ENCODE results near the gene LEPR.

- no peak for TF ChIP-seq POLR2AphosphoS5 (IDR thresholded peaks at IDR 0.05; ENCODE audit: low read depth, low read length)
- TF ChIP-seq CTCF (IDR thresholded peaks at IDR 0.05) = no peak
- TF ChIP-seq, protein P1, sequence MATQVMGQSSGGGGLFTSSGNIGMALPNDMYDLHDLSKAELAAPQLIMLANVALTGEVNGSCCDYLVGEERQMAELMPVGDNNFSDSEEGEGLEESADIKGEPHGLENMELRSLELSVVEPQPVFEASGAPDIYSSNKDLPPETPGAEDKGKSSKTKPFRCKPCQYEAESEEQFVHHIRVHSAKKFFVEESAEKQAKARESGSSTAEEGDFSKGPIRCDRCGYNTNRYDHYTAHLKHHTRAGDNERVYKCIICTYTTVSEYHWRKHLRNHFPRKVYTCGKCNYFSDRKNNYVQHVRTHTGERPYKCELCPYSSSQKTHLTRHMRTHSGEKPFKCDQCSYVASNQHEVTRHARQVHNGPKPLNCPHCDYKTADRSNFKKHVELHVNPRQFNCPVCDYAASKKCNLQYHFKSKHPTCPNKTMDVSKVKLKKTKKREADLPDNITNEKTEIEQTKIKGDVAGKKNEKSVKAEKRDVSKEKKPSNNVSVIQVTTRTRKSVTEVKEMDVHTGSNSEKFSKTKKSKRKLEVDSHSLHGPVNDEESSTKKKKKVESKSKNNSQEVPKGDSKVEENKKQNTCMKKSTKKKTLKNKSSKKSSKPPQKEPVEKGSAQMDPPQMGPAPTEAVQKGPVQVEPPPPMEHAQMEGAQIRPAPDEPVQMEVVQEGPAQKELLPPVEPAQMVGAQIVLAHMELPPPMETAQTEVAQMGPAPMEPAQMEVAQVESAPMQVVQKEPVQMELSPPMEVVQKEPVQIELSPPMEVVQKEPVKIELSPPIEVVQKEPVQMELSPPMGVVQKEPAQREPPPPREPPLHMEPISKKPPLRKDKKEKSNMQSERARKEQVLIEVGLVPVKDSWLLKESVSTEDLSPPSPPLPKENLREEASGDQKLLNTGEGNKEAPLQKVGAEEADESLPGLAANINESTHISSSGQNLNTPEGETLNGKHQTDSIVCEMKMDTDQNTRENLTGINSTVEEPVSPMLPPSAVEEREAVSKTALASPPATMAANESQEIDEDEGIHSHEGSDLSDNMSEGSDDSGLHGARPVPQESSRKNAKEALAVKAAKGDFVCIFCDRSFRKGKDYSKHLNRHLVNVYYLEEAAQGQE (IDR thresholded peaks at IDR 0.05; ENCODE audit: insufficient read depth in 1 of 2, low read depth in 2 of 2, low read length in 1 of 2) = no peak
Measured at GRCh38 chr1:65386439-65386838, 34.0 kb upstream of the LEPR start.
